GM21619 (cell line): Measurements from ENCODE around the gene ARHGAP29.

ENCODE experiments used
- ATAC-seq: cut with Tn5 transposase; IDR thresholded peaks from one replicate; pipeline ENCODE4 v1.9.1; 2021; ENCODE audit not compliant: unreplicated experiment

ARHGAP29 gene

GRCh38 chr1:94236013-94236491, 1.3 kb downstream of the ARHGAP29 start:
- ATAC-seq, result no peak

GRCh38 chr1:94235189-94236012, 2.0 kb downstream of the ARHGAP29 start:
- ATAC-seq, result no peak

GRCh38 chr1:94234615-94235014, 2.8 kb downstream of the ARHGAP29 start:
- no peak for ATAC-seq

GRCh38 chr1:94231746-94232145, 5.6 kb downstream of the ARHGAP29 start:
- ATAC-seq, result no peak

- ATAC-seq, result no peak
These were observed 6.5 kb downstream of the ARHGAP29 start for GRCh38 chr1:94230920-94231319.

GRCh38 chr1:94228640-94229375, 8.6 kb downstream of the ARHGAP29 start:
- no peak for ATAC-seq

GRCh38 chr1:94227624-94228023, 9.8 kb downstream of the ARHGAP29 start:
- ATAC-seq, result no peak

GRCh38 chr1:94225845-94226244, 11.5 kb downstream of the ARHGAP29 start:
- ATAC-seq, result no peak

GRCh38 chr1:94218332-94218731, 19.1 kb downstream of the ARHGAP29 start:
- no peak for ATAC-seq

GRCh38 chr1:94215955-94216354, 21.4 kb downstream of the ARHGAP29 start:
- no peak for ATAC-seq

GRCh38 chr1:94209982-94210381, 27.4 kb downstream of the ARHGAP29 start:
- ATAC-seq, result no peak

- ATAC-seq, result no peak
These were observed 28.0 kb downstream of the ARHGAP29 start for GRCh38 chr1:94209425-94209824.

- ATAC-seq, result no peak
These were observed 29.7 kb downstream of the ARHGAP29 start for GRCh38 chr1:94207695-94208094.

- ATAC-seq, result no peak
These were observed 31.7 kb downstream of the ARHGAP29 start for GRCh38 chr1:94205639-94206038.

- ATAC-seq, result no peak
These were observed 35.1 kb downstream of the ARHGAP29 start for GRCh38 chr1:94202241-94202640.

- no peak for ATAC-seq
These were observed 38.0 kb downstream of the ARHGAP29 start for GRCh38 chr1:94199398-94199797.

- ATAC-seq, result no peak
These were observed 43.1 kb downstream of the ARHGAP29 start for GRCh38 chr1:94194079-94194865.

GRCh38 chr1:94193128-94193527, 44.3 kb downstream of the ARHGAP29 start:
- ATAC-seq, result no peak

- no peak for ATAC-seq
These were observed 46.2 kb downstream of the ARHGAP29 start for GRCh38 chr1:94191216-94191615.

GRCh38 chr1:94186946-94187345, 50.4 kb downstream of the ARHGAP29 start:
- ATAC-seq, result no peak

- ATAC-seq, result no peak
These were observed 54.1 kb downstream of the ARHGAP29 start for GRCh38 chr1:94183197-94183815.
